GM18858 (cell line): ENCODE measurements around the gene ERVK3-1.
"Not testable (repeated sequence)": the region's sequence is repeated elsewhere in the genome, so short reads cannot be mapped to it uniquely, and the experiment has no call there.

Experiments used
- ATAC-seq: cut with Tn5 transposase; IDR thresholded peaks from one replicate; pipeline ENCODE4 v1.9.1; 2021; ENCODE audit not compliant: unreplicated experiment

Gene ERVK3-1

GRCh38 chr19:58305065-58305931 lies at the start of gene ERVK3-1:
ERVK3-1 (plus strand) TSS chr19:58305377; CDS start chr19:58312169, 6,792 bp downstream.
- ATAC-seq: peak; percentile 86

GRCh38 chr19:58258259-58258658 lies 46.9 kb upstream of the ERVK3-1 start:
- ATAC-seq: not testable (repeated sequence)

- no peak for ATAC-seq
These were observed 43.6 kb upstream of the ERVK3-1 start for GRCh38 chr19:58261600-58261967.

GRCh38 chr19:58261968-58262921 lies 42.9 kb upstream of the ERVK3-1 start:
- no peak for ATAC-seq

GRCh38 chr19:58262922-58263296 lies 42.3 kb upstream of the ERVK3-1 start:
- no peak for ATAC-seq

- ATAC-seq: no peak
These were observed 40.1 kb upstream of the ERVK3-1 start for GRCh38 chr19:58265100-58265499.

GRCh38 chr19:58268344-58268743 lies 36.8 kb upstream of the ERVK3-1 start:
- ATAC-seq: no peak

- no peak for ATAC-seq
These were observed 30.4 kb upstream of the ERVK3-1 start for GRCh38 chr19:58274771-58275201.

GRCh38 chr19:58275564-58275963 lies 29.6 kb upstream of the ERVK3-1 start:
- ATAC-seq: no peak

GRCh38 chr19:58277197-58277596 lies 28.0 kb upstream of the ERVK3-1 start:
- ATAC-seq: no peak

- no peak for ATAC-seq
These were observed 27.2 kb upstream of the ERVK3-1 start for GRCh38 chr19:58277748-58278540.

GRCh38 chr19:58278541-58279041 lies 26.6 kb upstream of the ERVK3-1 start, which contains the start of gene ZNF8:
ZNF8 (plus strand) TSS chr19:58278955; CDS start chr19:58279082, 127 bp downstream.
- ATAC-seq: peak; percentile 84

GRCh38 chr19:58279042-58279924 lies 25.9 kb upstream of the ERVK3-1 start:
- ATAC-seq: no peak

- no peak for ATAC-seq
These were observed 25.3 kb upstream of the ERVK3-1 start for GRCh38 chr19:58279925-58280316.

GRCh38 chr19:58284199-58284598 lies 21.0 kb upstream of the ERVK3-1 start:
- ATAC-seq: no peak

- no peak for ATAC-seq
These were observed 13.2 kb upstream of the ERVK3-1 start for GRCh38 chr19:58291943-58292342.

- ATAC-seq: no peak
These were observed 10.3 kb upstream of the ERVK3-1 start for GRCh38 chr19:58294743-58295374.

GRCh38 chr19:58296104-58296503 lies 9.1 kb upstream of the ERVK3-1 start:
- no peak for ATAC-seq

GRCh38 chr19:58300620-58301019 lies 4.6 kb upstream of the ERVK3-1 start:
- no peak for ATAC-seq
